ENCODE measurements around the gene UPK3A. TPM values are rescaled to one million over a fixed set of nuclear protein-coding genes. Genes with fewer than 3 reads are reported as not detected.

The UPK3A gene
- total RNA-seq, 1 donor from 2014 or later, result not detected

DNA sequence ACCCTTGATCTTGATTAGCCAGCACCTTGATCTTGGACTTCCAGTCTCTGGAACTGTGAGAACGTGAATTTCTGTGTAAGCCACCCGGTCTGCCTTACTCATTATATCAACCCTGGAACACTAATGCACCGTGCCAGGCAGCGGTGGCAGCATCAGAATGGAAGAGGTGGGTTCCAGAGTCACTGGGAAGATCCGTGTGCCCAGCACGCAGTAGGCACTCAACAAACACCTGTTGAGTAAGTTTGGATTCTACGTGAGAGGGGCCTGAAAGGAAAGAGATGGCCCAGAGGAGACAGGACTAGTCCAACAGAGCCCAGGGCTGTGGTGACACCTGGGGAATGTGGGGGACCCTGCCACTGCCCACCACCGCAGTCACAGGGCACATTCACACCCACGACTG lies 6.6 kb upstream of the UPK3A start:
- Mint-ChIP-seq H3K27ac (ENCODE audit: unreplicated experiment) (no peak overlapping the region), H3K4me3 (ENCODE audit: unreplicated experiment) (no peak overlapping the region), H3K4me1 (ENCODE audit: low read depth) (peaks cover 10% of the 10 kb centered on the region), H3K36me3 (ENCODE audit: low read depth) (no peaks in the 10 kb centered on the region), H3K9me3 (ENCODE audit: low read depth) (no peaks in the 10 kb centered on the region), H3K27me3 (ENCODE audit: low read depth) (peaks cover 9% of the 10 kb centered on the region)
- DNase-seq (ENCODE audit: low spot score), result no peak
- no peak for TF ChIP-seq CTCF (IDR thresholded peaks at IDR 0.05)

GRCh38 chr22:45280587-45280980 lies 4.2 kb upstream of the UPK3A start:
- no peak for DNase-seq (ENCODE audit: low spot score)

GRCh38 chr22:45281010-45281409 lies 3.7 kb upstream of the UPK3A start:
- TF ChIP-seq CTCF (IDR thresholded peaks at IDR 0.05), result no peak
- DNase-seq (ENCODE audit: low spot score), result no peak

More at GRCh38 chr22:45280587-45280980, 4.2 kb upstream of the UPK3A start:
- Mint-ChIP-seq H3K9me3 (ENCODE audit: low read depth) (no peaks in the 10 kb centered on the region), H3K27ac (ENCODE audit: unreplicated experiment) (no peak overlapping the region), H3K27me3 (ENCODE audit: low read depth) (peaks cover 20% of the 10 kb centered on the region), H3K4me1 (ENCODE audit: low read depth) (peaks cover 16% of the 10 kb centered on the region), H3K36me3 (ENCODE audit: low read depth) (no peaks in the 10 kb centered on the region), H3K4me3 (ENCODE audit: unreplicated experiment) (no peak overlapping the region)
- TF ChIP-seq CTCF (IDR thresholded peaks at IDR 0.05), result no peak

DNA sequence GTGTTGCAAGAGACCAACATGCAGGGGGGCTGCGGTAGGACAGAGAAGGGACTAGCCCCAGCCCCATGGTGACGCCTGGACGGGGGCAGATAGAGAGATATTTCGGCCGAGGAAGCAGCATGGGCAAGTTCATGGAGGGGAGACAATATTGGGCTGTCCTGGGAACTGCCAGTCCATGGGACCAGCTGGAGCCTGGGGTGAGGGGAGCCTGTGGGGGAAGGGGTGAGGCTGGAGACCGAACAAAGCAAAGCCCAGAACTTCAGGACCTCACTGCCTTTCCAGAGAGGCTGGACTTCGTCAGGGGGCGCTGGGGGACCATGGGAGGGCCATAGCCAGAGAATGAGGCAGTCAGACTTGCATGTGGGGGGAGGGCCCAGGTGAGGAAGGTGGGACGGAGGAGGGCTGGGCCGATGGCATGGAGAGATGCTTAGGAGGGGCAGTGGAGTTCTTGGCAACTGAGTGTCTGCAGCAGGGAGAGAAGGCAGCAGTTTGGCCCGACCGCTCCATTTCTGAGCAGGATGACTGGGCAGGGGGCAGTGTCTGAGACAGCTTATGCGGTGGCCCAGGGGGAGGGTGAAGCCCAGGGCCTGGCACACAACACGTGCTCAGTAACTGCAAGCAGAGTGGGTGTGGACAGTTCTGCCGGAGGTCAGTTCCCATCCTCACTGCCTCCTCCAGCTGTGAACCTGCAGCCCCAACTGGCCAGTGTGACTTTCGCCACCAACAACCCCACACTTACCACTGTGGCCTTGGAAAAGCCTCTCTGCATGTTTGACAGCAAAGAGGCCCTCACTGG lies 712 bp downstream of the UPK3A start:
- Mint-ChIP-seq H3K27me3 (ENCODE audit: low read depth) (peaks cover 20% of the 10 kb centered on the region), H3K36me3 (ENCODE audit: low read depth) (no peaks in the 10 kb centered on the region), H3K4me1 (ENCODE audit: low read depth) (peaks cover 6% of the 10 kb centered on the region), H3K9me3 (ENCODE audit: low read depth) (no peaks in the 10 kb centered on the region), H3K27ac (ENCODE audit: unreplicated experiment) (no peak overlapping the region), H3K4me3 (ENCODE audit: unreplicated experiment) (peak overlapping the region; percentile 10)
- DNase-seq (ENCODE audit: low spot score), result no peak
- peak; percentile 37 for TF ChIP-seq CTCF (IDR thresholded peaks at IDR 0.05)

More at GRCh38 chr22:45281010-45281409, 3.7 kb upstream of the UPK3A start:
- H3K36me3 Mint-ChIP-seq (ENCODE audit: low read depth), result no peaks in the 10 kb centered on the region
- H3K27me3 Mint-ChIP-seq (ENCODE audit: low read depth), result peaks cover 20% of the 10 kb centered on the region
- no peak overlapping the region for H3K27ac Mint-ChIP-seq (ENCODE audit: unreplicated experiment)
- no peak overlapping the region for H3K4me3 Mint-ChIP-seq (ENCODE audit: unreplicated experiment)
- H3K9me3 Mint-ChIP-seq (ENCODE audit: low read depth), result no peaks in the 10 kb centered on the region
- H3K4me1 Mint-ChIP-seq (ENCODE audit: low read depth), result peaks cover 17% of the 10 kb centered on the region

DNA sequence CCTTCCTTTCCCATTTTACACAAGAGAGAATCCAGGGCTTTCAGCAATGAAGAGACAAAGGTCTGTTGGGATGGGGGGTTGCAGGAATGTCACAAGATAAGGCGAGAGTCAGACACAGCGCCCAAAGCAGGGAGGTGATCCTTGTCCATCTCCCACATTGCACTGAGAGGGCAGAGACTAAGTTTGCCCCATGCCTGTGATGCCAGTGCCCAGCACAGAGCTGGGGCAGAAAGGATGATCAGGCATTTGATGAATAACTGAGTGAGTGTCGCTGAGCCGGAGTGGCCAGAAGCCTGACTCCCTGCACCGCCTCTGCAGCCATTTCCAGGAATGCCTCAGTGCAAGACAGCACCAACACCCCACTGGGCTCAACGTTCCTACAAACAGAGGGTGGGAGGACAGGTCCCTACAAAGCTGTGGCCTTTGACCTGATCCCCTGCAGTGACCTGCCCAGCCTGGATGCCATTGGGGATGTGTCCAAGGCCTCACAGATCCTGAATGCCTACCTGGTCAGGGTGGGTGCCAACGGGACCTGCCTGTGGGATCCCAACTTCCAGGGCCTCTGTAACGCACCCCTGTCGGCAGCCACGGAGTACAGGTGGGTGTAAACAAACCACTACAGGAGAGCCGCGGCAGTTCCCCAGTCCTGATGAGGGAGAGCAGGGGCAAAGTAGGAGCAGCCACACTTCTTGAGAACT lies 2.3 kb downstream of the UPK3A start:
- no peak for DNase-seq (ENCODE audit: low spot score)
- Mint-ChIP-seq H3K9me3 (ENCODE audit: low read depth) (no peaks in the 10 kb centered on the region), H3K4me3 (ENCODE audit: unreplicated experiment) (no peak overlapping the region), H3K4me1 (ENCODE audit: low read depth) (peaks cover 6% of the 10 kb centered on the region), H3K27me3 (ENCODE audit: low read depth) (peaks cover 18% of the 10 kb centered on the region), H3K36me3 (ENCODE audit: low read depth) (no peaks in the 10 kb centered on the region), H3K27ac (ENCODE audit: unreplicated experiment) (peak overlapping the region; percentile 12)
- TF ChIP-seq CTCF (IDR thresholded peaks at IDR 0.05), result no peak
